IMR-90 (cell line): ENCODE data around the gene AKT3.

Experiments
- BHLHE40 ChIP-seq: fragments of 150-350 bp; IDR thresholded peaks from 2 replicates; pipeline ENCODE4 v1.6.1; 2016; ENCODE audit warnings: mild to moderate bottlenecking, low read depth, low read length
- CEBPB ChIP-seq: IDR thresholded peaks from 2 replicates; pipeline ENCODE4 v1.6.1; 2012; ENCODE audit warnings: low read depth, low read length, improper control_type of control experiment
- FOS ChIP-seq: fragments of 150-350 bp; IDR thresholded peaks from 2 replicates; pipeline ENCODE4 v1.6.1; 2016; ENCODE audit warnings: low read depth, low read length
- MAFK ChIP-seq: IDR thresholded peaks from 2 replicates; pipeline ENCODE4 v1.6.1; 2012; ENCODE audit warnings: low read depth, low read length, improper control_type of control experiment
- MAZ ChIP-seq: IDR thresholded peaks from 2 replicates; pipeline ENCODE4 v1.6.1; 2012; ENCODE audit warnings: low read depth, mild to moderate bottlenecking, low read length, improper control_type of control experiment, moderate library complexity, borderline replicate concordance
- MXI1 ChIP-seq: IDR thresholded peaks from 2 replicates; pipeline ENCODE4 v1.6.1; 2012; ENCODE audit warnings: low read depth, mild to moderate bottlenecking, low read length, moderate library complexity, borderline replicate concordance
- NFE2L2 ChIP-seq: fragments of 150-350 bp; IDR thresholded peaks from 2 replicates; pipeline ENCODE4 v1.6.1; 2016; ENCODE audit warnings: low read depth, mild to moderate bottlenecking, low read length
- POLR2A ChIP-seq: IDR thresholded peaks from 2 replicates; pipeline ENCODE4 v1.6.1; 2012; ENCODE audit warnings: mild to moderate bottlenecking, low read depth, low read length
- RAD21 ChIP-seq: IDR thresholded peaks from 2 replicates; pipeline ENCODE4 v1.6.1; 2012; ENCODE audit warnings: low read length, improper control_type of control experiment
- RFX5 ChIP-seq: IDR thresholded peaks from 2 replicates; pipeline ENCODE4 v1.8.0; 2012; ENCODE audit warnings: low read depth, mild to moderate bottlenecking, low read length, moderate library complexity
- SMC3 ChIP-seq: fragments of 150-350 bp; IDR thresholded peaks from 2 replicates; pipeline ENCODE4 v1.6.1; 2016; ENCODE audit warnings: low read depth, mild to moderate bottlenecking, antibody characterized with exemption, low read length, moderate library complexity
- USF2 ChIP-seq: fragments of 150-350 bp; IDR thresholded peaks from 2 replicates; pipeline ENCODE4 v1.6.1; 2017; ENCODE audit warnings: mild to moderate bottlenecking, antibody characterized with exemption, low read length, low read depth
- TF ChIP-seq, protein P1 (sequence below): conservative IDR thresholded peaks from 2 replicates; pipeline ENCODE4 v1.5.1; 2012; ENCODE audit warnings: mild to moderate bottlenecking, low read depth, low read length, improper control_type of control experiment

DNA sequence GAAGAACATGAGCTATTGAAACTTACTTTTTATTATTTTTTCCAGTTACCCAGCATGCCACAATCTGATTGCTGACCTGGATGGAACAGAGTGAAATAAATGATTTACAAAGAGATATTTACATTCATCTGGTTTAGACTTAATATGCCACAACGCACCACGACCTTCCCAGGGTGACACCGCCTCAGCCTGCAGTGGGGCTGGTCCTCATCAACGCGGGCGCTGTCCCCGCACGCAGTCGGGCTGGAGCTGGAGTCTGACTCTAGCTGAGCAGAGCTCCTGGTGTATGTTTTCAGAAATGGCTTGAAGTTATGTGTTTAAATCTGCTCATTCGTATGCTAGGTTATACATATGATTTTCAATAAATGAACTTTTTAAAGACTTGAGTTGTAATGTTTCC is 350.3 kb downstream of the AKT3 start:
- TF ChIP-seq USF2 (no peak), RAD21 (no peak), MXI1 (no peak), POLR2A (no peak), CEBPB (no peak), BHLHE40 (no peak), FOS (no peak), RFX5 (no peak), NFE2L2 (no peak), MAZ (no peak), SMC3 (no peak), MAFK (no peak)
- TF ChIP-seq, protein P1, sequence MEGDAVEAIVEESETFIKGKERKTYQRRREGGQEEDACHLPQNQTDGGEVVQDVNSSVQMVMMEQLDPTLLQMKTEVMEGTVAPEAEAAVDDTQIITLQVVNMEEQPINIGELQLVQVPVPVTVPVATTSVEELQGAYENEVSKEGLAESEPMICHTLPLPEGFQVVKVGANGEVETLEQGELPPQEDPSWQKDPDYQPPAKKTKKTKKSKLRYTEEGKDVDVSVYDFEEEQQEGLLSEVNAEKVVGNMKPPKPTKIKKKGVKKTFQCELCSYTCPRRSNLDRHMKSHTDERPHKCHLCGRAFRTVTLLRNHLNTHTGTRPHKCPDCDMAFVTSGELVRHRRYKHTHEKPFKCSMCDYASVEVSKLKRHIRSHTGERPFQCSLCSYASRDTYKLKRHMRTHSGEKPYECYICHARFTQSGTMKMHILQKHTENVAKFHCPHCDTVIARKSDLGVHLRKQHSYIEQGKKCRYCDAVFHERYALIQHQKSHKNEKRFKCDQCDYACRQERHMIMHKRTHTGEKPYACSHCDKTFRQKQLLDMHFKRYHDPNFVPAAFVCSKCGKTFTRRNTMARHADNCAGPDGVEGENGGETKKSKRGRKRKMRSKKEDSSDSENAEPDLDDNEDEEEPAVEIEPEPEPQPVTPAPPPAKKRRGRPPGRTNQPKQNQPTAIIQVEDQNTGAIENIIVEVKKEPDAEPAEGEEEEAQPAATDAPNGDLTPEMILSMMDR = no peak
